ENCODE measurements around the gene PIP5K1C.
A peak's percentile ranks its signal among the peaks of the same experiment; 100 is the strongest.

PIP5K1C gene

DNA sequence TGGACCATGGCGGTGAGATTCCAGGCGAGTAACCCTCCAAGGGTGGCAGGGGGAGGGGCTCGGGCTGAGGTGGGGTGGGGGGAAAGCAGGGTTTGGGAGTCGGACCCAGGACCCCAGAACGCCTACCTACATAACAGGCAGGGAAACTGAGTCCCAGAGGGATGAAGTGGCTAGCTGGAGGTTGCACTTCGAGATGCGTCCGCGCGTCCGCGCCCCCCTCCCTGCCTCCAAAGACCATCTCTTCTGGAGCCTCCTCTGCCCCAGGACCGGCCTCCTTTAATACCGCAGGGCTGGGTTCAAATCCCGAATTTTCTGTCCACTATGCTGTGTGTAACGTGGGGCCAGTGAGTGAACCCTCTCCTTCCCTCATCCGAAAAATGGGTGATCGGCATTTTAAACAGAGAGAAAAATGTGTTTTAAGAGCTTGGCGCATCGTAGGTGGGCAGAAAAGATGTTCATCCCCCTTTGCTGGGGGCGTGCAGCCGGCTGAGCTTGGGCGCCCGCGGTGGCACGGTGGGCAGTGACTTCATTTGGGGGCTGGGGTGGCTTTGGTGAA lies 21.7 kb upstream of the PIP5K1C start:
- no peak for DNase-seq

GRCh38 chr19:3721131-3721886 lies 21.0 kb upstream of the PIP5K1C start:
- peak; percentile 77 for DNase-seq

DNA sequence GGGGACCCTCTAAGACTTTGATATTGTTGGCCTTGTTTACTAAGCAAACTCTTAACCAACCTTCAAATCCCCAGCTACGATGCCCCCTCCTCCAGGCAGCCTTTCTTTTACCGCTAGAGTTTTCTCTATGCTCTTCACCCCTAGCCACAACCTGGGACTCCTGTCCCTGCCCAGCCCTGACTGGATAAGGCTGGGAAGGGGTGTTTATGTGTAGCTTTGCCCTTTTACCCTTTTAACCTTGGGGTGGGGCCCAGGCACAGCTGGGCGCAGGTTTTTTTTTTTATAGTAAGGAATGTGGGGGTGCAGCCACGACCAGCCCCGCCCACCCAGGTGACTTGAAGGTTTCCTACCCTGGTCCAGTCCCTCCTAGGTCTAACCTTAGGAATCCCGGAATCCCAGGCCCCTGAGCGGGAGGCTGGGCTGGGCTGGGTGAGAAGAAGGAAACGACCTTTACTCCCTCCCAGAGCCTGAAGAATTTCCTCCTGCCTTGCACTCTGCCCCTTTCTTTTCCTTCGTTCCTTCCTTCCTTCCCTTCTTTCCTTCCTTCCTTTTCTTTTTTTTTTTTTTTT lies 20.2 kb upstream of the PIP5K1C start:
- no peak for DNase-seq

DNA sequence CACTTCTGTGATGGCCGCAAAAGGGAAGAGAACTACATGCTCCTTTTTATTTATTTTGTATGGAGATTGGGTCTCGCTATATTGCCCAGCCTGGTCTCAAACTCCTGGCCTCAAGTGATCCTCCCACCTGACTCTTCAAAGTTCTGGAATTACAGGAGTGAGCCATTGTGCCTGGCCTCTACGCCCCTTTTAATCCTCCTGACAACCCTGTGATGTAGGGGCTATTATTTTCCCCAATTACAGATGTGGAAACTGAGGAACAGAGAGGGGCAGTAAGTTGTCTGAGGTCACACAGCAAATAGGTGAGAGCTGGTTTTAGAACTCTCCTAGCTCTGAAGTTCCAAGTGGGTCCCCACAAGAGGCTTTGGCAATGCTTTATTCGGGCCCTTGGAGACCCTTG lies 19.6 kb upstream of the PIP5K1C start:
- no peak for DNase-seq

DNA sequence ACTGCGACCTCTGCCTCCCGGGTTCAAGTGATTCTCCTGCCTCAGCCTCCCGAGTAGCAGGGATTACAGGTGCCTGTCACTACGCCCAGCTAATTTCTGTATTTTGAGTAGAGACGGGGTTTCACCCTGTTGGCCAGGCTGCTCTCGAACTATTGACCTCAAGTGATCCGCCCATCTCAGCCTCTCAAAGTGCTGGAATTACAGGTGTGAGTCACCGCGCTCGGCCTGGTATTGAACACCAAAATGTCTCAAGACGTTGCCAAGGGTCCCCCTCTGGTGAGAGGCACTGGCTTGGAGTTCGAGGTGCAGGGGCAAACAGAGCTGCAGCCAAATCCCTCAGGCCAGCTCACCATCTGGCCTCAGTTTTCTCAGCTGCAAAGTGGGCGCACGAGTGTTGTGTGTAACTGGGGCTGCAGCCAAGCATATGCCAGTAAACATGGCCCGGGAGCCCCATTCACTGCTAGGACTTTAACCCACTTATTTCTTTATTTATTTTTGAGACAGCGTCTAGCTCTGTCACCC lies 15.9 kb upstream of the PIP5K1C start:
- DNase-seq = no peak

DNA sequence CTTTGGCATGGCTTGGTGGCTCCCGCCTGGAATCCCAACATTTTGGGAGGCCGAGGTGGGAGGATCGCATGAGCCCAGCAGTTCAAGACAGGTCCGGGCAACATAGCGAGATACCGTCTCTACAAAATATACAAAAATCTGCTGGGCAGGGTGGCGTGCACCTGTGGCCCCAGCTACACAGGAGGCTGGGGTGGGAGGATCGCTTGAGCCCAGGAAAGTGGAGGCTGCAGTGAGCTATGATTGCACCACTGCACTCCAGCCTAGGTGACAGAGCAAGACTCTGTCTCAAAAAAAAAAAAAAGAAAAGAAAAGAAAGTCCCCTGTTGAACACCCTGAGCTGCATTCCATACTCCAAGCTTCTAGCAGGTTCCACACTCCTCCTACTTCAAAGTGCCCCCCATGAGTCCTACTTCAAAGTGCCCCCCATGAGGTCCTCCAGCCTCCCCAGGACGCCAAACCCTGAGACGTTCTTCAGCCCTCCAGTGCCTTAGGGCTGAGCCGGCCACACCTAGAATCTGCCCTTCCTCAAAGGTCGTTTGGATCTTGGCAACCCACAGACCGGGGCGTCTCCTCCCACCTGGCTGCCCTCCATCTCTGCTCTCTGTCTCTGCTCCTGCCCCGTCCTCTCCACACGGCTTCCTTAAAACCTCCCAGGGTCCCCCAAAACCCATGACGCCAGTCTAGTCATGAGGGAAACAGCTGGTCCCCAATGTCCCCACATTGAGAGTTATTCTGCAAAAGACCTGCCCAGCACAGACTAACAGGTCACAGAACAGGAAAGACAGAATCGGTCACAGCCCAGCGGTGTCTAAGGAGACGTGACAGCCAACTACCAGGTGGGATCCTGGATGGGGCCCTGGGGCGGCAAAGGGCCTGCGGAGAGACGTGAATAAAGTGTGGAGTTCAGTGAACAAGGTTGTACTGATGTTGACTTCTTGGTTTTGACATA lies 12.7 kb upstream of the PIP5K1C start:
- no peak for DNase-seq

DNA sequence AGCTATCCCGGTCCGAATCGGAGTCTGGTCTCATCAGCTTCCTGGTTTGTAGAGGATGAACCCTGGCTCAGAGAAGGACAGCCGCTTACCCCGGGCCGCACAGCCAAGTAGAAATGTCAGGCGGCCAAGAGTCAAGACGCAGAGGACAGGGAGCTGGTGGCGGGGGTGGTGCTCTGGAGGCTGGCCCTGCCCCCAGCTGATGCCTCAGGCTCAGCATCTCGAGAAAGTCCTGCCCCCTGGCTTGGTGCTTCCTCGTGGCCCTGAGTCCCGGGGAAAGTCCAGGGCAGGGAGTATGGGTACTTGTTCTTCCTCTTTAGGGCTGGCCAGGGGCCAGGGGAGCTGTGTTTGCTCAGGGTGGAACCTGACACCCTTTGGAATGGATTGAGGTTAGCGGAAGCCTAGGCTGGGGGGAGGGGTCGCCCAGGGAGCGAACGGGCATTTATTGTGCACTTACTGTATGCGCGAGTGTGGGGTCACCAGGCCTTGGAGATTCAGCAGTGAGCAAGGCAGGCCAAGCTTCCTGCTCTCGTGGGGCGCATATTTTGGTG lies 10.1 kb upstream of the PIP5K1C start:
- peak; percentile 45 for DNase-seq

- no peak for DNase-seq
Observed at GRCh38 chr19:3708207-3708931, 8.1 kb upstream of the PIP5K1C start, which contains the start of gene TJP3. TSS of gene TJP3 (plus strand) at chr19:3708384. CDS start at chr19:3728433, 20,049 bp downstream.

- DNase-seq = no peak
Observed at GRCh38 chr19:3707868-3708206, 7.6 kb upstream of the PIP5K1C start.

DNA sequence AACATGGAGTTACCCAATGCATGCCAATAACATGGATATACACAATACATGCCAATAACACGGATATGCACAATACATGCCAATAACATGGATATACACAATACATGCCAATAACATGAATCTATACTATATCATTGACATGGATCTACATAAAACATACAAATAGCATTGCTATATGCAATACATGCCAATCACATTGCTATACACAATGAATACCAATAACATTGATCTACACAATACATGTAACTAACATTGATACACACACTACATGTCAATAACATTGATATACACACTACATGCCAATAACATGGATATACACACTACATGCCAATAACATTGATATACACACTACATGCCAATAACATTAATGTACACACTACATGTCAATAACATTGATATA lies 932 bp upstream of the PIP5K1C start:
- no peak for DNase-seq

- DNase-seq = no peak
Observed at GRCh38 chr19:3699741-3700241, 477 bp downstream of the PIP5K1C start.

DNA sequence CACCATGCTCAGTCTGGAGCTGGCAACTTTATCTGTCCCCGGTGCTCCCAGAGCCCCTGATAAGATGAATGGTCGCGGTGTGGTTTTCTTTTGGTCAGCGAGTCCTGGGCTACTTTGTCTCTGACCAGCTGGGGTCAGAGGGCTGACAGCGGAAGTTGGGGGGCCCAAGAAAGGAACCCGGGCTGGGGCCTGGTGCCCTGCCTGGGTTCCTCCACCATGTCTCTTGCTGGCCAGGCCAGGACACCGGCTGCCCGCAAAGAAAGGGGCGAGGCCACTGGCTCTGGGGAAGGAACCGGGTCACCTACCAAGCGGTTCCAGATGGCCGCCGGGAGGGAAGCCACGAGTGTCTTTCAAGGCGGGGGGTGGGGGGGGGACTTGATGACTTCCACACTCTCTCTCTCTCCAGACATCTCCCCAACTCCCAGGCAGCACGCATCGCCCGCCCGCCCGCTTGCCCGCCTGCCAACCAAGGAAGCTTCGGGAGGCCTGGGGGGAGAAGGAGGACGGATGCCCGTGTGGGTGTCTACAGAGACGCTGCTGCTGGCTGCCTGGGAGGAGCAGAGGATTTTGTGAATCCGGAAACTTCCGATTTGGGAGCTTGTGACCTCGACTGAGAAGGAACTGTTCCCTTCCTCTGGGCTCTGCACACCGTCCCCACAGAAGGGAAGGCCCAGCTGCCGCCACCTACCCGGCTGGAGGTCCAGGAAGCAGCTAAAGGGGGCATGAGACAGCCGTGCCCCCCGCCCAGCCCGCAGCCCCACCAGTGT lies 1.1 kb downstream of the PIP5K1C start:
- peak; percentile 55 for DNase-seq

GRCh38 chr19:3698386-3698950 lies 1.8 kb downstream of the PIP5K1C start:
- DNase-seq = no peak

GRCh38 chr19:3697671-3698385 lies 2.4 kb downstream of the PIP5K1C start:
- no peak for DNase-seq

GRCh38 chr19:3697094-3697493 lies 3.2 kb downstream of the PIP5K1C start:
- DNase-seq = no peak

GRCh38 chr19:3696660-3696995 lies 3.6 kb downstream of the PIP5K1C start:
- DNase-seq = no peak

GRCh38 chr19:3695986-3696659 lies 4.1 kb downstream of the PIP5K1C start:
- no peak for DNase-seq

- DNase-seq = no peak
Observed at GRCh38 chr19:3695124-3695733, 5.0 kb downstream of the PIP5K1C start.
